Fibroblast of lung (primary cell): ENCODE measurements around the gene EXOC2. TPM values are rescaled to one million over a fixed set of nuclear protein-coding genes. Genes with fewer than 3 reads are reported as not detected.

Experiments used
- DNase-seq, 2 donors: peaks; one replicate each; pipeline versions ENCODE4 v3.0.0 to v3.0.0-alpha.2; 2010; ENCODE audit warnings: low read depth in 2 of 2
- H2AFZ ChIP-seq: 2 replicates; pipeline ENCODE4 v1.5.1; 2012; ENCODE audit warnings: low read length, control low read depth, inconsistent platforms
- H3K27ac ChIP-seq: 2 replicates; pipeline ENCODE4 v1.5.1; 2011; ENCODE audit warnings: low read length, control low read depth; ENCODE audit not compliant: insufficient read depth
- H3K27me3 ChIP-seq: 2 replicates; pipeline ENCODE4 v1.5.1; 2011; ENCODE audit warnings: mild to moderate bottlenecking, low read length; ENCODE audit not compliant: control insufficient read depth, insufficient read depth
- H3K36me3 ChIP-seq: 2 replicates; pipeline ENCODE4 v1.5.1; 2011; ENCODE audit warnings: low read length; ENCODE audit not compliant: control insufficient read depth, insufficient read depth
- H3K4me1 ChIP-seq: 2 replicates; pipeline ENCODE4 v1.5.1; 2011; ENCODE audit warnings: low read length; ENCODE audit not compliant: control insufficient read depth, insufficient read depth; ENCODE audit errors: extremely low read depth
- H3K4me2 ChIP-seq: 2 replicates; pipeline ENCODE4 v1.5.1; 2011; ENCODE audit warnings: low read length, control low read depth; ENCODE audit not compliant: insufficient read depth; ENCODE audit errors: extremely low read depth
- H3K4me3 ChIP-seq, 4 experiments: fragments of 200-600 bp in 1 of 4; sonication (generic) in 1 of 4; replicated peaks in 1 of 4; 2 replicates each; pipeline ENCODE4 v1.5.1; 2011 to 2016; ENCODE audit warnings: low read length in 4 of 4, low read depth in 3 of 4, mild to moderate bottlenecking in 3 of 4, control low read depth in 2 of 4, inconsistent platforms in 1 of 4, mixed read lengths in 1 of 4; ENCODE audit not compliant: insufficient read depth in 1 of 4; ENCODE audit errors: control extremely low read depth in 1 of 4
- H3K79me2 ChIP-seq: 2 replicates; pipeline ENCODE4 v1.5.1; 2012; ENCODE audit warnings: mild to moderate bottlenecking, low read length, inconsistent platforms; ENCODE audit not compliant: control insufficient read depth, insufficient read depth
- H3K9ac ChIP-seq: 2 replicates; pipeline ENCODE4 v1.5.1; 2011; ENCODE audit warnings: mild to moderate bottlenecking, low read length, control low read depth; ENCODE audit not compliant: insufficient read depth
- H3K9me3 ChIP-seq: 2 replicates; pipeline ENCODE4 v1.5.1; 2012; ENCODE audit warnings: low read depth, low read length; ENCODE audit not compliant: control insufficient read depth, insufficient read depth
- H4K20me1 ChIP-seq: 2 replicates; pipeline ENCODE4 v1.5.1; 2011; ENCODE audit warnings: low read length; ENCODE audit not compliant: control insufficient read depth, insufficient read depth; ENCODE audit errors: extremely low read depth
- EZH2 ChIP-seq: IDR thresholded peaks from 2 replicates; pipeline ENCODE4 v1.5.1; 2012; ENCODE audit warnings: low read length, control low read depth, mild to moderate bottlenecking; ENCODE audit errors: missing control alignments
- polyA plus RNA-seq, 2 donors: library from polyadenylated mRNA; depleted of rRNA in 1 of 2; stranded (reverse) in 1 of 2; unstranded in 1 of 2; fragments of >200 nt; gene quantifications; 2 replicates each; pipeline ENCODE4 v1.2.1, GENCODE V29; 2011 to 2012; ENCODE audit warnings: missing spikeins in 1 of 2
- total RNA-seq: library from RNA; depleted of rRNA; stranded (reverse); fragments of >200 nt; gene quantifications from 2 replicates; pipeline ENCODE4 v1.2.1, GENCODE V29; 2014
- TF ChIP-seq, protein P1 (sequence below), 2 donors: IDR thresholded peaks in 1 of 2; conservative IDR thresholded peaks in 1 of 2; 1 replicate in 1 of 2; 2 replicates in 1 of 2; pipeline ENCODE4 v1.5.1; 2011 to 2012; ENCODE audit warnings: low read length in 2 of 2, control low read depth in 1 of 2, inconsistent platforms in 1 of 2, low read depth in 1 of 2, mild to moderate bottlenecking in 1 of 2

EXOC2 gene
- total and polyA plus RNA-seq, 2 donors (not counting 1 experiment from before 2014, with no cell fraction given): 19.7 to 42.3 TPM

DNA sequence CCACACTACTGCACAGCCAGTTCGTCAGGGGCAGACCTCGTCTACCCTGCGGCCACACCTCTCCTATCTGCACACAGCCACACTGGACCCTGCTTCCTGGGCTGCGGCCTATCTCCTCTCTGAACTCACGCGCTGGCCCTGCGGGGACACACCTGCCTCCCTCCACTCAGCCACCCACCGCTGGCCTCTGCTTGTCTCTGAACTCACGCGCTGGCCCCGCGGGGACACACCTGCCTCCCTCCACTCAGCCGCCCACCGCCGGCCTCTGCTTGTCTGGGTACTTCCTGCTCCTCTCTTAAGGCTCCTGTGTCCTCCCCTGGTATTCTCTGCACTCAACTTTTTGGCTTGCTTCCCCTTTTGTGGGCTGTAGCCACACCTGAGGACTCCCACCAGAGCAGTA lies 88.4 kb downstream of the EXOC2 start:
- Histone ChIP-seq H3K4me2 (no peak overlapping the region), H3K27ac (no peak overlapping the region), H3K27me3 (no peaks in the 10 kb centered on the region), H2AFZ (no peak overlapping the region), H3K9me3 (no peaks in the 10 kb centered on the region), H3K79me2 (no peaks in the 10 kb centered on the region), H3K9ac (no peak overlapping the region), H4K20me1 (no peaks in the 10 kb centered on the region), H3K4me1 (no peaks in the 10 kb centered on the region), H3K4me3 (no peak overlapping the region), H3K36me3 (peaks cover 6% of the 10 kb centered on the region)
- TF ChIP-seq, protein P1, sequence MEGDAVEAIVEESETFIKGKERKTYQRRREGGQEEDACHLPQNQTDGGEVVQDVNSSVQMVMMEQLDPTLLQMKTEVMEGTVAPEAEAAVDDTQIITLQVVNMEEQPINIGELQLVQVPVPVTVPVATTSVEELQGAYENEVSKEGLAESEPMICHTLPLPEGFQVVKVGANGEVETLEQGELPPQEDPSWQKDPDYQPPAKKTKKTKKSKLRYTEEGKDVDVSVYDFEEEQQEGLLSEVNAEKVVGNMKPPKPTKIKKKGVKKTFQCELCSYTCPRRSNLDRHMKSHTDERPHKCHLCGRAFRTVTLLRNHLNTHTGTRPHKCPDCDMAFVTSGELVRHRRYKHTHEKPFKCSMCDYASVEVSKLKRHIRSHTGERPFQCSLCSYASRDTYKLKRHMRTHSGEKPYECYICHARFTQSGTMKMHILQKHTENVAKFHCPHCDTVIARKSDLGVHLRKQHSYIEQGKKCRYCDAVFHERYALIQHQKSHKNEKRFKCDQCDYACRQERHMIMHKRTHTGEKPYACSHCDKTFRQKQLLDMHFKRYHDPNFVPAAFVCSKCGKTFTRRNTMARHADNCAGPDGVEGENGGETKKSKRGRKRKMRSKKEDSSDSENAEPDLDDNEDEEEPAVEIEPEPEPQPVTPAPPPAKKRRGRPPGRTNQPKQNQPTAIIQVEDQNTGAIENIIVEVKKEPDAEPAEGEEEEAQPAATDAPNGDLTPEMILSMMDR (conservative IDR thresholded peaks at IDR 0.05 in 1 of 2, IDR thresholded peaks at IDR 0.05 in 1 of 2; ENCODE audit: low read depth in 1 of 2, low read length in 2 of 2): no peak
- TF ChIP-seq EZH2: no peak
- no peak for DNase-seq

DNA sequence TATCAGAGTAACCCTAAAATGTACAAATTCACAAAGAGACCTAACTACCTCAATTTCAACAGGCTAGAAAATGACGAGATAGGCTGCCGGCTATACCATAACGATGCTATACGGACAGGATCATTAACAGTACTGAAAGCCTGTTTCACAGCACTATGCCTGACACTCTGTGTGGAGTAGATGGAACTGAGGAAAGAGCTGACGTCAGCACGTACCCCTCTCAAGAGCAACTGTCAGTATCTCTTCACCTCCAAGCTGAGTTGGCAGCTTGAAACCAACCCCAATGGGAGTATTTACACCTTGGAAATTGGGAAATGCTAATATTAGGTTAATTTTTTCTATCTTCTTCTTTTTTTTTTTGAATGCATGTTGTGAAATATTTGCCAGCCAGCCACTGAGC lies 89.7 kb downstream of the EXOC2 start:
- Histone ChIP-seq H4K20me1 (no peaks in the 10 kb centered on the region), H3K9ac (no peak overlapping the region), H3K4me2 (no peak overlapping the region), H3K79me2 (no peaks in the 10 kb centered on the region), H2AFZ (no peak overlapping the region), H3K9me3 (no peaks in the 10 kb centered on the region), H3K36me3 (peaks cover 6% of the 10 kb centered on the region), H3K4me3 (no peak overlapping the region), H3K4me1 (no peaks in the 10 kb centered on the region), H3K27ac (no peak overlapping the region), H3K27me3 (no peaks in the 10 kb centered on the region)
- DNase-seq: no peak
- no peak for TF ChIP-seq EZH2
- TF ChIP-seq, protein P1 (conservative IDR thresholded peaks at IDR 0.05 in 1 of 2, IDR thresholded peaks at IDR 0.05 in 1 of 2; ENCODE audit: low read depth in 1 of 2, low read length in 2 of 2): no peak

DNA sequence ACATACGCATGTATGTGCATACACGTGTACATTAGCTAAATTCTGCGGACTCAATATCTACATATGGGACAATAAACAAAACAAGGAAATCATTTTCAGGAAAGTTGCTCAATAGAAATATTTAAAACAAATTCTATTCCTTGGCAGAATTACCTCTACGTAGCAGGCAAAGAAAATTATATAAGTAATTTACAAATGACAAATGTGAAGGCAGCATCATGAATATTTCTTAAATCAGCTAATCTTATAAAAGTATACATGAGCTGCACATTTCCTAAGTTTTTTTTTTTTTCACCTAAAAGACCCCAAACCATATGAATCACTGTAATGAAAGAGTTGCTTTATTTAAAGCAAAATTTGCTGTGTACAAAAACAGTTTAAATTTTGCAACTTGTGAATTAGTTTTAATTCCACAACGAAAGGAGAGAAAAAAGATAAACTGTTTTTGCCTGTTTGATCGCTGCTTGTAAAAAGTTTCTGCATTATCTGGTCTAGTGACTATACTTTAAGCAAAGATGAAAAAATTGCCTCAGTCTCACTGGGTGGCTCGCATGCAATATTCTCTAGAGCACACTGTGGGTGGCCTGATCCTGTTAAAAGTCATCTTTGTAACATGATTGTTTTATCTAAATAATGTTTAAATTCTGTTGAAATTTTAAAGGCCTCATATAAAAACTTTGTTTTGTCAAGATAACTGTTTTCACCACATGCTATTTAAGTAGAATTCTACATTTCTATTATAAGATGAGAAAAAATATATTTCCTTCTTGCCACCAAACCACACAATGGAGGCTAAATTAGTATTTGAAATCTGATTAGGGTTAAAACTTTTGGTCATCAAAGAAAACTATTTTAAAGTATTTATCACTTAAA lies 93.1 kb downstream of the EXOC2 start:
- Histone ChIP-seq H3K36me3 (peaks cover 2% of the 10 kb centered on the region), H3K9ac (no peak overlapping the region), H3K4me3 (no peak overlapping the region), H3K27ac (no peak overlapping the region), H2AFZ (no peak overlapping the region), H3K79me2 (no peaks in the 10 kb centered on the region), H4K20me1 (no peaks in the 10 kb centered on the region), H3K4me1 (no peaks in the 10 kb centered on the region), H3K27me3 (no peaks in the 10 kb centered on the region), H3K4me2 (no peak overlapping the region), H3K9me3 (no peaks in the 10 kb centered on the region)
- TF ChIP-seq EZH2: no peak
- TF ChIP-seq, protein P1 (conservative IDR thresholded peaks at IDR 0.05 in 1 of 2, IDR thresholded peaks at IDR 0.05 in 1 of 2; ENCODE audit: low read depth in 1 of 2, low read length in 2 of 2): no peak
- no peak for DNase-seq
